Stimulated activated CD4-positive, alpha-beta T cell treated with anti-CD3 and anti-CD28 coated beads, Interleukin-15, amount 100 ng/mL, for 1 hour (primary cell): ENCODE data around the gene ZNF41.
"Not testable (repeated sequence)": the region's sequence is repeated elsewhere in the genome, so short reads cannot be mapped to it uniquely, and the experiment has no call there.

ENCODE experiments used
- DNase-seq, 2 donors: peaks; one replicate each; pipeline ENCODE4 v3.0.0-alpha.2; 2020; ENCODE audit warnings: low read depth in 1 of 2, low spot score in 1 of 2

ZNF41 gene

DNA sequence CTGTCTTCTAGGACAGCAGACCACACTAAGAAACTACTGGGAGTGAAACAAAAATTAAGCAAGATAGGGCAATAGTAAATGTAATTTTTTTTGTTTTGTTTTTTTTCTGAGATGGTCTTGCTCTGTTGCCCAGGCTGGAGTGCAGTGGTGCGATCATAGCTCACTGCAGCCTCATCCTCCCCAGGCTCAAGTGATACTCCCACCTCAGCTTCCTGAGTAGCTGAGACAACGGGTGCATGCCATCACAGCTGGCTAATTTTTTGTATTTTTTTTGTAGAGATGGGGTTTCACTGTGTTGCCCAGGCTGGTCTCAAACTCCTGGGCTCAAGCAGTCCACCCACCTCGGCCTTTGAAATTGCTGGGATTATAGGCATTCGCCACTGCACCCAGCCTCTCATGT, 9.1 kb upstream of the ZNF41 start:
- not testable (repeated sequence) for DNase-seq

DNA sequence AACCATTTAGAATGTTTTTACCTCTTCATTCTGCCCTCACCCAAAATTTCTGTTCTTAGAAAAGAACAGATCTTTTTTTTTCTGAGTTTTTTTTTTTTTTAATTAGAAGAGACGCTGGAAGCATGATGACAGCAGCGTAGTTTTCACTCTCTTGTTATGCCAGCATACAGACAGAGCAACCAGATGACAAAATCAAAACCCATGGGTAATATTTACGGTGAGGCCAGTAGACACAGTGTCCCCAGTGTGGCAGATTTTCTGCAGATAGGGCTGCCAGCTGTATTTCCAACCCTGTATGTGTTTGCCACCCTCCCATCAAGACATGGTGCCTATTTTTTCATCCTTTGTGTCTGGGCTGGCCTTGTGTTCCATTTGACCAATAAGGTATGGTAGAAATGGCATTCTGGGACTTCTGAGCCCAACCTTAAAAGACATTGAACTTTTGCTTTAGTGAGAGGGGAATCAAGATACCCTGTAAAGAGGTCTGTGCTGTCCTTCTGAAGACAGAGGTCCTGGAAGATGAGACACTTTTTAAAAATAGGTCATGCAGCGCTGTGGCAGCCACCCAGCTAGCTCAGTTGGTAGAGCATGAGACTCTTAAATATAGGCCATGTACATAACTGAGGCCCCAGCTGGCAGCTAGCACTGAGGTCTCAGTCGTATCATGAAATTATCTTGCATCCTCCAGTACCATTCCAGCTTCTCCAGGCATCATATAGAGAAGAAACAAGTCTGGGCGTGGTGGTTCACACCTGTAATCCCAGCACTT, 6.7 kb upstream of the ZNF41 start:
- no peak for DNase-seq

DNA sequence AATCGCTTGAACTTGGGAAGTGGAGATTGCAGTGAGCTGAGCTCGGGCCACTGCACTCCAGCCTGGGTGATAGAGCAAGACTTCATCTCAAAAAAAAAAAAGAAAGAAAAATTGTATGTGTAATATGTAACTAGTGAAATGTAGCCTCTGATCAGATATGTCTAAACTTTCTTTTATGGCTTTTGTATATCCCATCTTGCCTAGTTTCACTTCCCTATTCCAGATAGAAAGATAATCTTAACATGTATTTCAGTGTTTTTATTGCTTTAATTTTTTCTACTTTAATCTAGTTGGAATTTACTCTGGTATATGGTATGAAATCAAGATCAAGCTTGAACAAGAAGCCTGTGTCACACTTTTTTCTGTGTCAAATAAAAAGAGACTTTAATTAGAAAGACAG, 1.9 kb upstream of the ZNF41 start:
- no peak for DNase-seq

DNA sequence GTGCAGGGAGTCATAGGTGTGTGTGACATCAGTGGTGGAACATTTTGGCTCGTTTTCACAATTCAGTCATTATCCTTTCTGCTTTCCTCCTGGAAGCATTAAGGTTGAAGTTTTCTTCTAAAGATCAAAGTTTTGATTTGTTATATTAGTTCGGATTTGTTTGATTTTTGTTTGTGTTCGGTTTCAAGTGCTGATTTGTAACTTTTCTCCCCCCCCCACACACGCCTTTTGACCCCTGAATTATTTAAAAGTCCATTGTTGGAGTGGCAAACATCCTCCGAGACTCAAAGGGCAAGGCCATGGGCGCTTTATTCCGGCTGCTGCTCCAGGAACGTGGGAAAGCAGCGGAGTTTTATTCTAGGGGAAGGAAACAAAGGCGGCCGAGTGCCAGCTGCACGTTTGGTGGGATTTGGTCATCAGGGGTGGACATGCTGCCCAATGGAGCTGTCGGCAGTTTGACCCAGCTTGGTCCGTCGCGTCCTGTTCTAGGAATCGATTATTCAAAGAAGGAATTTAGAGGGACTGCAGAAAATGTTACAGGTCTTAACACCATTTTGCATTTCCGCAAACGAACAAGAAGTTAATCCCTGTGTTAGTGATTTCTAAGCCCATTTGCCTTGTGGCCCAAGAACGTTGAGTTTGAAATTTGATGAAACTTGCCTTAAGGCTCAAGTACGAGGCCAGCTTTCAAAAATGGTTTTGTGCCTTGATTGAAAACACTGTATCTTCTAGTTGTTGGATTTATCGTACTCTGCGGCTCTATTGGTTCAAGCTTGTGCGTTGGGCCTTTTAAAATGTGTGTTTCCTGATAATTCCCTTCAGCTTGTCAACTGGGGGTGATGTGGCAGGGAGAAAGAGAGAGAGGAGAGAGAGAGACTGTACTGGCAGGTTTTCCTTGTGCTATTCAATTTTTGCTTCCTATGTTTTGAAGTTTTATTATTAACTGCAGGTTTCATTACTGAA, 565 bp upstream of the ZNF41 start:
- DNase-seq: no peak

DNA sequence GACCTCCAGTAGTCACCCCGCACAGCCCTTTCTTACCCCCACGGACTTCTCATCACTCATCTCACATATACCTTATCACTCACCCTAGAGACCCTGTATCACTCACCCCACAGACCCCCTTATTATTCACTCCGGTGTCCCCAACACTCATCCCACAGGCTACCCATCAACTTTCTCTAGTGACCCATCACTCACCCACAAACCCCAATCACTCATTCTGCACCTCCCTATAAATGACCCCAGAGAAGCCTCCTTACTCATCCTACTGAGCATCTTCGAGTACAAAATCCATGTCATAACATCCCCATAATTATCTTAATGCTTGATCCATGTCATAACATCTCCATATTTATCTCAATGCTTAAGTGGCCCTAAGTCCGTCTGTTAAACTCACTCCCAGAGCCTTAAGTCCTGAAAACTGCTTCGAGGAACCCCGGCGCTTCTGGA, 934 bp downstream of the ZNF41 start:
- DNase-seq: no peak

DNA sequence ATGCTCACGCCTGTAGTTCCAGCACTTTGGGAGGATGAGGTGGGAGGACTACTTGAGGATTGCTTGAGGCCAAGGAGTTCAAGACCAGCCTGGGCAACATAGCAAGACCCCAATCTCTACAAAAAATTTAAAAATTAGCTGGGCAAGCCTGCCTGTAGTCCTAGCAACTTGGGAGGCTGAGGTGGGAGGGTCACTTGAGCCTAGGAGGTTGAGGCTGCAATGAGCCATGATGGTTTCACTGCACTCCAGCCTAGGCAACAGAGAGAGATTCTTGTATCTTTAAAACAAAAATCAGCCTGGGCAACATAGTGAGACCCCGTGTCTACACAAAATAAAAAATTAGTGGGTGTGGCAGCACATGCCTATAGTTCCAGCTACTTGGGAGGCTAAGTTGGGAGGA, 1.9 kb downstream of the ZNF41 start:
- DNase-seq: no peak

DNA sequence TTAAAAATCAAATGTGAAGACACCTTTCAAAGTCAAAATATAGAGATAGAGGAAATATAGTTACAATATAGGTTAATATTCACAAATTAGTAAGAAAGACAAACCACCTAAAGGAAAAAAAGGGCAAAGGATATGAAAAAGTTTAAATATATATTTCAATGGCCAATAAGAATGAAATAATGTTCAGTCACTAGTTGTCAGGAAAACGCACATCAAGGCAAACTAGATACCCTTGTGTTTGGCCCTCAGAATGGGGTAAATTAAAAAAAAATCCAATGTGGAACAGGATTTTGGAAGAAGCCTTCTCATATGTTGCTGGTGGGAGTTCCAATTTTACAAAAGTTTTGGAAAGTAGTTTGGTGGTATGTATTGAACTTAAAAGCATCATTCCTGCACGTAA, 2.4 kb downstream of the ZNF41 start:
- DNase-seq: no peak

DNA sequence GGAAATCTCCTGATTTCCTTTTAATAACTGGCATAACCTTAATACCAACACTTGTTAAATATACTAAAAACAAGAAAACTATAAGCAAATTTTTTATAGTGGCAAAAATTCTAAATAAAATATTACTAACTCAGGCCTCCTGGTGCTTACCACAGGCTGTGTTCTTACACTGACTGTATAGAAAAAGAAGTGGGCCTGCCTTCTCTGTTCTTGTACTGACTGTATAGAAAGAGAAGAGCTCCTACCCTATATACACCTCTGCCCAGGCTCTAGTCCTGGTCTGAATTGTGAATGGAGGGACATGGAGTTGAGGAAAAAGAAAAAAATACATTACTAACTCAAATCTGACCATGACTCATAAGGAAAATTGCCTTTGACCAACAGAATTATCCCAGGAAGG, 7.5 kb downstream of the ZNF41 start:
- no peak for DNase-seq

DNA sequence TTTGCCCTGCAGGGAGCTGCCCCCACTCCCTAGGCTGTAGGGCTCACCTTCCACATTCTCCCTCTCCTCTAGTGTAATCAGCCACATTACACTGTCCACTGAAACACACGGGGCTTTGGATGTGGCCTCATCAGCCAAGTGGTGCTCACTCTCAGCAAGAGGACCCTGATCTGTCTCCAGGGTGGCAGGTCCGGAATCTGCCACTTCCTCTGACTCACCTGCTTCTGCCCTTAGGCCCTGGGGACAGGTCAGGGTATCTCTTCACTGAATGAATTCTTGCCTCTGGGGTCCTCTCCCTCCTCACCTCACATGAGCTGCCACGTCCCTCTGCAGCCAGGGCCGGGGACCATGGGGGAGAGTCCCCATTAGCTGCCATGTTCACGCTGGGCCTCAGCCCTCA, 15.9 kb downstream of the ZNF41 start:
- DNase-seq: no peak

DNA sequence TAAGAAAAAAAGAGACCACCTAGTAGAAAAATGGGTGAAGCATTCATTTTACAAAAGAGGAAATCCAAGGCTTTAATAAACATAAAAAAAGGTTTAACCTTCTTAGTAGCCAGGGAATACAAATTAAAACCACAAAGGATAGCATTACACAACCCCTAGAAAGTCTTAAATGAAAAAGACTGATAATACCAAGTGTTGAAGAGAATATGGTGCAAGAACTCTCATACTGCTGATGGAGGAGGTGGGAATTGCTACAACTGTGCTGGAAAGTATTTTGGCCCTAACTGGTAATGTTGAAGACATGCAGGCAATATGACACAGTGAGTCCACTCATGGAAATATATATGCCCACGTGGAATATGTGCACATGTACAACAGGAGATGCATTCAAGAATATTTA, 22.5 kb downstream of the ZNF41 start:
- no peak for DNase-seq

DNA sequence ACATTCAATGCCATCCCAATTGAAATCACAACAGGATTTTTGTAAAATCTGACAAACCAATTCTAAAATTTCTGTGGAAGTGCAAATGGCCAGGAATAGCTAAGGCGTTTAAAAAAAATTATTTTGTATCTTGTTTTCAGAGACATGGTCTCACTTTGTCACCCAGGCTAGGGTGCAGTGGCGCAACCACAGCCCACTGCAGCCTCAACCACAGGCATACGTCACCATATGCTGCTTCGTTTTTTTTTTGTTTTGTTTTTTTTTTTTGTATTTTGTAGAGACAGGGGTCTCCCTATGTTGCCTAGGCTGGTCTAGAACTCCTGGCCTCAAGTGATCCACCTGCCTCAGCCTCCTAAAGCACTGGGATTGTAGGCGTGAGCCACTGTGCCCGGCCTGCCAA, 24.5 kb downstream of the ZNF41 start:
- DNase-seq: no peak

DNA sequence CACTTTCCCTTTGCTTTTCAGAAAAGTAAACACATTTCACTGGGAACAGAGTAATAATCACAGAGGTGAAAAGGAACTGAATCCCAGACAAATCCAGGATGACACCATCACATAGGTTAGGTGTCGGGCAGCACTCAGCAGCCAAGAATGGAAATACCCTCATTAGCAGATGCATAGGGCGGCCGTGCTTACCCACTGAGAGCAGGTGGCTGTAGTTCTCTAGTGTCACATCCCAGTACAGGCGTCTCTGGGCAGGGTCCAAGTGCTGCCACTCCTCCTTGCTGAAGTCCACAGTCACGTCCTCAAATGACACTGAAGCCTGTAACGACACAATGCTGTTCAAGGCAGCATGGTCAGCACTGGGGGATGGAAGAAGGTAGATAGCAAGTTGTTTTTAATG, 26.9 kb downstream of the ZNF41 start:
- DNase-seq: no peak

DNA sequence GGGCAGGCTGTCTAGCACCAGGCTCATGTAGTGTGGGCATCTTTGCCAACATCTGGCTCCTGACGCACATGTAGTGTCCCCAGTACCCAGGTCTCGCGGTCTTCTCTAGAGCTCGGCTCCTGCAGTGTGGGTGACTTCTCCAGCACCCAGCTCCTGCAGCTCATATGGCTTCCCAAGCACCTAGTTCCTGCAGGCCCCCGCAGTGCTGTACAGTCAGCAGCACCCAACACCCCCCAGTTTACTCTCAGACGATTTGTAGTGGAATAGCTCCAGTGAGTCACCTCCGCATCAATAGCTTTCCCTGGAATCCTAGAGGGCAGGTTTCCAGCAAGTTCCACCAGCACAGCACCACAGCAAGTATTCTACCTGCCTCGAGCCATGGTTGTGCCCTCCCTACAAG, 30.9 kb downstream of the ZNF41 start:
- no peak for DNase-seq

DNA sequence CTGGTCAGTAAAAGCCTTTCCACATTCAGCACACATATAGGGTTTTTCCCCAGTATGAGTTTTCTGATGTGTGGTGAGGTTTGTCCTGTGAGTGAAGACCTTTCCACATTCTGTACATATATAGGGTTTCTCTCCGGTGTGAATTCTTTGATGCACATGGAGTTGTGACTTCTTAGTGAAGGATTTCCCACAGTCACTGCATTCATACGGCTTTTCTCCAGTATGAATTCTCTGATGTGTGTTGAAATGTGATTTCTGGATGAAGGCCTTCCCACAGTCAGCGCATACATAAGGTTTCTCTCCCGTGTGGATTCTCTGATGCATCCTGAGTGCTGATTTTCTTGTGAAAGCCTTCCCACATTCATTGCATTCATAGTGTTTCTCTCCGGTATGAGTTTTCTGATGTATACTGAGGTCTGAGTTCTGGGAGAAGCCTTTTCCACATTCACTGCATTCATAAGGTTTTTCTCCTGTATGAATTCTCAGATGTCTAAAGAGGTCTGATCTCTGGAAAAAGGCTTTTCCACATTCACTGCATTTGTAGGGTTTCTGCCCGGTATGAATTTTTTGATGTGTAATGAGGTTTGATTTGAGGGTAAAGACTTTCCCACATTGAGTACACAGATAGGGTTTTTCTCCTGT, 34.7 kb downstream of the ZNF41 start:
- DNase-seq: no peak

DNA sequence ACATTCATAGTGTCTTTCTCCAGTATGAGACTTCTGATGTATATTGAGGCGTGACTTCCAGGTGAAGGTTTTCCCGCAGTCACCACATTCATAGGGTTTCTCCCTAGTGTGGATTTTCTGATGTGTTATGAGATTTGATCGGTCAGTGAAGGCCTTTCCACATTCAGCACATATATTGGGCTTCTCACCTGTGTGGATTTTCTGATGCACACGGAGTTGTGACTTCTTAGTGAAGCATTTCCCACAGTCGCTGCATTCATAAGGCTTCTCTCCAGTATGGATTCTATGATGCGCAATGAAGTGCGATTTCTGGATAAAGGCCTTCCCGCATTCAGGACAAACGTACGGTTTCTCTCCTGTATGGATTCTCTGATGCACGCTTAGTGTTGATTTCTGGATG, 35.4 kb downstream of the ZNF41 start:
- no peak for DNase-seq

DNA sequence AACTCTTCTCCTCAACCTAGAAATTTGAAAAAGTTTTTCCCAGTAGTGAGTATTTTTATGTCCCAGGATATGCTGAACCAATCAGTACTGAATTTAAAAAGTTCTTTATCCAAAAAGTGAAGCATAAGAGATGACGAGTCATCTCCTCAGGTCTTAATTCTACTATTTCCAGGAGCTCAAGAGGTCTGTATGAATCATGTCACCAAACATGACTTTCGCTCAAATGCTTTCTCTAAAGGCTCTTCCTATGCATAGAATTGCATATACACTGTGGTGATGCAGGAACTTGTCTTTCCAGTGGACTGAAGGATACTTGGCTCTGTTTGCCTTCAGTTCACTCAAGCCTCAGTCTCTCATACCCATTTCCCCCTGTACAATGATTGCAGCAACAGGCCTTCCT, 36.1 kb downstream of the ZNF41 start:
- DNase-seq: no peak

DNA sequence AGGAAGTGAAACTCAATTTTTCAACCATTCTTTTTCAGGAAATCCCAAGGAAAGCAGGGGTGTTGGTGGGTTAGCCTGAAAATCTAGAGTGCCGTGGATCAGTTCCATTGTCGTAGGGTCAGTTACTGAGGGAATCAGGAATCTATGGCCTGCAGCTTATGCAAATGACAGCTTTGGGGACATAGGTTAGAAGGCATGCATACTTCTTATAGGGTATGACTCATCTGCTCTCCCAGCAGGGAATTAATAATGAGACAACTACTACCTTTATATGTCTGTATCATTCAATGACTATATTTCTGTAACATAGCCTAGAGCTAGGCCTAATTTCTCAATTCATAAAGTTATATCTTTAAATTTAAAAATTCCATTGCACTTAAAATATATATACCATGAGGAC, 36.6 kb downstream of the ZNF41 start:
- DNase-seq: no peak

DNA sequence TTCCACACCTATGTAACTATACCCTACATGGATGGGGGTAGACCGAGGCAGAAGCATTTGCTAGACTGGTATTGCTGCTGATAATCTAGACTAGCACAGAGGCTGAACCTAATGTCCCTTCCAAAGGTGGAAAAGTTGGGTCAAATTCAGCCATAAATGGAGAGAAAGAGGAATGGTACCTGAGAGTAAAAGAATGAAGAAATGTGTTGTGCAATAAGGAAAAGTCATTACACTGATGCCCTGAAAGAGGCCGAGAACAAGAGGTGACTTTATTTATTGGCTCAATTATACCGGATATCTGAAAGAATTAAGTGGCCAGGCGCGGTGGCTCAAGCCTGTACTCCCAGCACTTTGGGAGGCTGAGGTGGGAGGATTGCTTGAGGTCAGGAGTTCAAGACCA, 52.1 kb downstream of the ZNF41 start:
- DNase-seq: no peak

DNA sequence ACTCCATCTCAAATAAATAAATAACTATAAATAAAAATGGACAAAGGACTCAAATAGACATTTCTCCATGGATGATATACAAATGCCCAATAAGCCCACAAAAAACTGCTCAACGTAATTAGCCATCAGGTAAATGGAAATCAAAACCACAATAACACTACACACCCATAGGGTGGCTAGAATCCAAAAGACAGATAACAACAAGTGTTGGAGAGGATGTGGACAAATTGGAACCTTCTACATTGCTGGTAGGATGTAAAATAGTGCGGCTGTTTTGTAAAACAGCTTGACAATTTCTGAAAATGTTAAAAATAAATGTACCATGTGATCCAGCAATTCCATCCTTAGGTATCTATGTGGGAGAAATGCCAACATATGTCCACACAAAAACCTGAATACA, 60.6 kb downstream of the ZNF41 start:
- DNase-seq: no peak

DNA sequence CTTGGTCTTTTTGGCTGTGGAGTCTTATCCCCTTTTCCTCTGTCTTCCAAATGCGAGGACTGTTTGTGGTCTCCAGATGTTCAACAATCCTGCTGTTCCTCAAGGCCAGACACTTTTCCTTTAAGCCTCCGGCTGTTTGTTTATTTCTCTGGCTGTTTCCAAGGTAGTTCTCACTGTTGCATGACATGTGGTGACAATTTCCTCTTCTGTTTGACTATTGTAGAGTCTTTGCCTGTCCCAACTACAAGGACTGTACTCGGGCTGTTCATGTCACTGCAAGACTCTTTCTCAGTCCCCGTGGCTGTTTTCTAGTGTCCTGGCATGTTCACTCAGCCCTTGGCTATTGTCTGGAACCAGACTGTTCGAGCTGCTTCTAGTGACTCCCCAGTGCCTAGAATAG, 62.1 kb downstream of the ZNF41 start:
- no peak for DNase-seq

DNA sequence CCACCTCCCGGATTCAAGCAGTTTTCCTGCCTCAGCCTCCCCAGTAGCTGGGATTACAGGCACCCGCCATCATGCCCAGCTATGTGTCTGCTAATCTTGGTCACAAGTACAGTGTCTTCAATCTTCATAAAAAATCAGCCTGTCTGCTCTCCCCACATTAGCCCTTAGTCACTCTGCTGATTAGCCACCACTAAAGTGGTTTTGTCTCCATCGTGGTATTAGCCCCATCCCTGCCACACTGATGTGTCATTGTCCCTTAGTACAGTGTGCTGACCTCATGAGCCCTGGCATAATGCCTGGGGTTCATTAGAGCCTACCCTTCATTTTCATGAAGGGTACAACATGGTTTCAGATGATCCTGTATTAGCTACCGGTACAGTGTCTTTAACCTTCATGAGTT, 62.8 kb downstream of the ZNF41 start:
- no peak for DNase-seq

DNA sequence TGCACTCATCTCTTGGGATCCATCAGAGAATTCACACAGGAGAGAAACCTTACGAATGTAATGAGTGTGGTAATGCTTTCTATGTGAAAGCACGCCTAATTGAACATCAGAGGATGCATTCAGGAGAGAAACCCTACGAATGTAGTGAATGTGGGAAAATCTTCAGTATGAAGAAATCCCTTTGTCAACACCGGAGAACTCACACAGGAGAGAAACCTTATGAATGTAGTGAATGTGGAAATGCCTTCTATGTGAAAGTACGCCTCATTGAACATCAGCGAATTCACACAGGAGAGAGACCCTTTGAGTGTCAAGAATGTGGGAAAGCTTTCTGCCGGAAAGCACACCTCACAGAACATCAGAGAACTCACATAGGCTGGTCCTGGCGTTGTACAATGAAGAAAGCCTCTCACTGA, 69.8 kb downstream of the ZNF41 start:
- no peak for DNase-seq
